Neural cell (in vitro differentiated cells): ENCODE results near the gene POPDC2. TPM values are rescaled to one million over a fixed set of nuclear protein-coding genes. Genes with fewer than 3 reads are reported as not detected.

Source experiments
- H2AFZ ChIP-seq: fragments of 200-600, 300-800 bp; sonication (generic), shearing (Covaris generic); 2 replicates; pipeline ENCODE4 v1.6.0; 2014; ENCODE audit warnings: low read depth, mild to moderate bottlenecking, antibody characterized with exemption, low read length, moderate library complexity
- H3F3A ChIP-seq: fragments of 200-600 bp; shearing (Covaris generic); 2 replicates; pipeline ENCODE4 v1.6.1; 2016; ENCODE audit warnings: mild to moderate bottlenecking, moderate library complexity, mixed read lengths, antibody characterized with exemption, low read length; ENCODE audit not compliant: insufficient read depth, poor library complexity, severe bottlenecking
- H3K27ac ChIP-seq: fragments of 200-600, 300-800 bp; sonication (generic), shearing (Covaris generic); 2 replicates; pipeline ENCODE4 v1.5.1; 2014; ENCODE audit warnings: mild to moderate bottlenecking, low read length, moderate library complexity
- H3K27me3 ChIP-seq: fragments of 300-800, 200-600 bp; sonication (generic), shearing (Covaris generic); 2 replicates; pipeline ENCODE4 v1.6.0; 2014; ENCODE audit warnings: mild to moderate bottlenecking, low read depth, low read length, moderate library complexity; ENCODE audit not compliant: insufficient read depth
- H3K36me3 ChIP-seq: fragments of 300-800, 200-600 bp; sonication (generic), shearing (Covaris generic); 2 replicates; pipeline ENCODE4 v1.5.1; 2014; ENCODE audit warnings: mild to moderate bottlenecking, antibody characterized with exemption, low read length, moderate library complexity; ENCODE audit not compliant: insufficient read depth
- H3K4me2 ChIP-seq: fragments of 300-800, 200-600 bp; sonication (generic), shearing (Covaris generic); 2 replicates; pipeline ENCODE4 v1.6.0; 2014; ENCODE audit warnings: mild to moderate bottlenecking, low read length
- H3K4me3 ChIP-seq: fragments of 300-800, 200-600 bp; sonication (generic), shearing (Covaris generic); 2 replicates; pipeline ENCODE4 v1.5.1; 2014; ENCODE audit warnings: mild to moderate bottlenecking, low read length, moderate library complexity
- H3K79me2 ChIP-seq: fragments of 200-600 bp; shearing (Covaris generic); replicated peaks from 2 replicates; pipeline ENCODE4 v1.6.0; 2014; ENCODE audit warnings: mild to moderate bottlenecking, low read length, moderate library complexity; ENCODE audit not compliant: insufficient read depth
- H3K9ac ChIP-seq: fragments of 300-800, 200-600 bp; sonication (generic), shearing (Covaris generic); 2 replicates; pipeline ENCODE4 v1.6.1; 2016; ENCODE audit warnings: mild to moderate bottlenecking, low read length, mixed read lengths
- H3K9me2 ChIP-seq: fragments of 200-600 bp; shearing (Covaris generic); 2 replicates; pipeline ENCODE4 v1.6.1; 2016; ENCODE audit warnings: mild to moderate bottlenecking, low read length, mixed read lengths; ENCODE audit not compliant: insufficient read depth
- H3K9me3 ChIP-seq: fragments of 200-600, 300-800 bp; sonication (generic), shearing (Covaris generic); 2 replicates; pipeline ENCODE4 v1.6.1; 2016; ENCODE audit warnings: mild to moderate bottlenecking, mixed run types, low read length, moderate library complexity, mixed read lengths
- H4K20me1 ChIP-seq: fragments of 200-600 bp; shearing (Covaris generic); 2 replicates; pipeline ENCODE4 v1.6.1; 2016; ENCODE audit warnings: mild to moderate bottlenecking, mixed run types; ENCODE audit not compliant: insufficient read depth
- CTCF ChIP-seq: fragments of 450-650 bp; IDR thresholded peaks from 2 replicates; pipeline ENCODE4 v1.5.1; 2014; ENCODE audit warnings: antibody characterized with exemption, mild to moderate bottlenecking, moderate library complexity; ENCODE audit not compliant: poor library complexity, severe bottlenecking
- EP300 ChIP-seq: fragments of 450-650 bp; conservative IDR thresholded peaks from 2 replicates; pipeline ENCODE4 v1.6.1; 2014; ENCODE audit warnings: antibody characterized with exemption, mild to moderate bottlenecking, moderate library complexity; ENCODE audit not compliant: poor library complexity, severe bottlenecking
- EZH2 ChIP-seq: fragments of 200-600, 300-800 bp; shearing (Covaris generic), sonication (generic); IDR thresholded peaks from 2 replicates; pipeline ENCODE4 v1.6.1; 2014; ENCODE audit warnings: antibody characterized with exemption, low read length, borderline replicate concordance, mild to moderate bottlenecking; ENCODE audit not compliant: insufficient read depth, poor library complexity, severe bottlenecking
- MXI1 ChIP-seq: fragments of 450-650 bp; conservative IDR thresholded peaks from 2 replicates; pipeline ENCODE4 v1.6.1; 2014; ENCODE audit warnings: antibody characterized with exemption, mild to moderate bottlenecking; ENCODE audit not compliant: poor library complexity, severe bottlenecking
- POLR2AphosphoS5 ChIP-seq: IDR thresholded peaks from 2 replicates; pipeline ENCODE4 v1.6.1; 2012
- RAD21 ChIP-seq: fragments of 450-650 bp; conservative IDR thresholded peaks from 2 replicates; pipeline ENCODE4 v1.6.1; 2014; ENCODE audit warnings: antibody characterized with exemption, mild to moderate bottlenecking, moderate library complexity
- SMC3 ChIP-seq: fragments of 450-650 bp; conservative IDR thresholded peaks from 2 replicates; pipeline ENCODE4 v1.6.1; 2014; ENCODE audit warnings: antibody characterized with exemption, mild to moderate bottlenecking, moderate library complexity; ENCODE audit not compliant: poor library complexity
- TAF1 ChIP-seq: IDR thresholded peaks from 2 replicates; pipeline ENCODE4 v1.6.1; 2012; ENCODE audit warnings: low read depth
- polyA plus RNA-seq: library from polyadenylated mRNA; depleted of rRNA; stranded (reverse); fragments of >200 nt; gene quantifications from 2 replicates; pipeline ENCODE4 v1.2.3, GENCODE V29; 2014
- TF ChIP-seq, protein P1 (sequence below): IDR thresholded peaks from 2 replicates; pipeline ENCODE4 v1.6.1; 2012; ENCODE audit warnings: borderline replicate concordance

Gene POPDC2
- polyA plus RNA-seq, 1 donor from 2014 or later = 3.4 TPM

GRCh38 chr3:119636891-119637611 lies 23.3 kb downstream of the POPDC2 start:
- Histone ChIP-seq H3K9me2 (no peaks in the 10 kb centered on the region), H3K9ac (no peak overlapping the region), H4K20me1 (no peaks in the 10 kb centered on the region), H3K9me3 (no peaks in the 10 kb centered on the region), H3F3A (no peaks in the 10 kb centered on the region), H3K27me3 (no peaks in the 10 kb centered on the region), H2AFZ (no peak overlapping the region), H3K27ac (no peak overlapping the region), H3K79me2 (no peaks in the 10 kb centered on the region), H3K4me2 (no peak overlapping the region), H3K4me3 (no peak overlapping the region), H3K36me3 (peaks cover 1% of the 10 kb centered on the region)
- no peak for TF ChIP-seq TAF1
- TF ChIP-seq POLR2AphosphoS5 = no peak
- no peak for TF ChIP-seq EP300
- TF ChIP-seq EZH2 = no peak
- no peak for TF ChIP-seq SMC3
- TF ChIP-seq, protein P1, sequence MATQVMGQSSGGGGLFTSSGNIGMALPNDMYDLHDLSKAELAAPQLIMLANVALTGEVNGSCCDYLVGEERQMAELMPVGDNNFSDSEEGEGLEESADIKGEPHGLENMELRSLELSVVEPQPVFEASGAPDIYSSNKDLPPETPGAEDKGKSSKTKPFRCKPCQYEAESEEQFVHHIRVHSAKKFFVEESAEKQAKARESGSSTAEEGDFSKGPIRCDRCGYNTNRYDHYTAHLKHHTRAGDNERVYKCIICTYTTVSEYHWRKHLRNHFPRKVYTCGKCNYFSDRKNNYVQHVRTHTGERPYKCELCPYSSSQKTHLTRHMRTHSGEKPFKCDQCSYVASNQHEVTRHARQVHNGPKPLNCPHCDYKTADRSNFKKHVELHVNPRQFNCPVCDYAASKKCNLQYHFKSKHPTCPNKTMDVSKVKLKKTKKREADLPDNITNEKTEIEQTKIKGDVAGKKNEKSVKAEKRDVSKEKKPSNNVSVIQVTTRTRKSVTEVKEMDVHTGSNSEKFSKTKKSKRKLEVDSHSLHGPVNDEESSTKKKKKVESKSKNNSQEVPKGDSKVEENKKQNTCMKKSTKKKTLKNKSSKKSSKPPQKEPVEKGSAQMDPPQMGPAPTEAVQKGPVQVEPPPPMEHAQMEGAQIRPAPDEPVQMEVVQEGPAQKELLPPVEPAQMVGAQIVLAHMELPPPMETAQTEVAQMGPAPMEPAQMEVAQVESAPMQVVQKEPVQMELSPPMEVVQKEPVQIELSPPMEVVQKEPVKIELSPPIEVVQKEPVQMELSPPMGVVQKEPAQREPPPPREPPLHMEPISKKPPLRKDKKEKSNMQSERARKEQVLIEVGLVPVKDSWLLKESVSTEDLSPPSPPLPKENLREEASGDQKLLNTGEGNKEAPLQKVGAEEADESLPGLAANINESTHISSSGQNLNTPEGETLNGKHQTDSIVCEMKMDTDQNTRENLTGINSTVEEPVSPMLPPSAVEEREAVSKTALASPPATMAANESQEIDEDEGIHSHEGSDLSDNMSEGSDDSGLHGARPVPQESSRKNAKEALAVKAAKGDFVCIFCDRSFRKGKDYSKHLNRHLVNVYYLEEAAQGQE = no peak
- TF ChIP-seq MXI1 = no peak
- no peak for TF ChIP-seq RAD21
- no peak for TF ChIP-seq CTCF

DNA sequence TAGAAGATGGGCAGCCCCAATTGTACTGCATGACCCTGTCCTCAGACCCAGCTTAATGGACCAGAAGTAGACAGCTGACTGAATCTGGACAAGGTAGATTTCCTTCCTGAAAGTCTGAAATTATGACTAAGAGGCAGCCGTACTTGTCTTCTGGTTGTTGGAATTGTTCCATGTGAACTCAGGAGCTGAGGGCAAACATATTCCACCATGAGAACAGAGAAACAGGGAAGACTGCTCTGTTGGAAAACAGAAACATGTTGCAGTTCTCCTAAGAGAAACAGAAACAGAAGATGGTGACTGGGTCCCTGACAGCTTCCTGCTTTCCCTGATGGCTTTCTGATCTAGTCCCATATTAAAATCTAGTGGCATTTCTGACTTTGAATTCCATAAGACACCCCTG lies 24.1 kb downstream of the POPDC2 start:
- no peak overlapping the region for H2AFZ ChIP-seq
- TF ChIP-seq MXI1 (no peak), POLR2AphosphoS5 (no peak), EP300 (no peak), CTCF (no peak), RAD21 (no peak), EZH2 (no peak), SMC3 (no peak)
- TF ChIP-seq, protein P1 = no peak

More for the DNA sequence above, 24.1 kb downstream of the POPDC2 start:
- no peak overlapping the region for H3K9ac ChIP-seq
- H3K4me3 ChIP-seq = no peak overlapping the region
- H3K9me3 ChIP-seq = no peaks in the 10 kb centered on the region
- H3K36me3 ChIP-seq = no peaks in the 10 kb centered on the region
- no peaks in the 10 kb centered on the region for H4K20me1 ChIP-seq
- no peaks in the 10 kb centered on the region for H3F3A ChIP-seq
- H3K79me2 ChIP-seq = no peaks in the 10 kb centered on the region
- no peaks in the 10 kb centered on the region for H3K27me3 ChIP-seq
- no peak overlapping the region for H3K27ac ChIP-seq
- no peaks in the 10 kb centered on the region for H3K9me2 ChIP-seq
- H3K4me2 ChIP-seq = no peak overlapping the region
